NB4 (cell line): ENCODE measurements around the gene TPM1.

Experiments used
- CTCF ChIP-seq: IDR thresholded peaks from one replicate; pipeline ENCODE4 v1.5.1; 2012; ENCODE audit warnings: low read depth, low read length
- MAX ChIP-seq: IDR thresholded peaks from 2 replicates; pipeline ENCODE4 v1.6.1; 2011; ENCODE audit warnings: low read depth, low read length
- POLR2A ChIP-seq: IDR thresholded peaks from 2 replicates; pipeline ENCODE4 v1.6.1; 2011; ENCODE audit warnings: mild to moderate bottlenecking; ENCODE audit not compliant: insufficient read length; ENCODE audit errors: extremely low read depth

GRCh38 chr15:63082366-63082765, 39.8 kb downstream of the TPM1 start:
- no peak for TF ChIP-seq CTCF
- TF ChIP-seq POLR2A = no peak
- no peak for TF ChIP-seq MAX
